IMR-90 (cell line): ENCODE measurements around the gene TMC8.

Source experiments
- BHLHE40 ChIP-seq: fragments of 150-350 bp; IDR thresholded peaks from 2 replicates; pipeline ENCODE4 v1.6.1; 2016; ENCODE audit warnings: mild to moderate bottlenecking, low read depth, low read length
- CEBPB ChIP-seq: IDR thresholded peaks from 2 replicates; pipeline ENCODE4 v1.6.1; 2012; ENCODE audit warnings: low read depth, low read length, improper control_type of control experiment
- CHD1 ChIP-seq: IDR thresholded peaks from 2 replicates; pipeline ENCODE4 v1.6.1; 2012; ENCODE audit warnings: low read depth, low read length, improper control_type of control experiment
- FOS ChIP-seq: fragments of 150-350 bp; IDR thresholded peaks from 2 replicates; pipeline ENCODE4 v1.6.1; 2016; ENCODE audit warnings: low read depth, low read length
- MAZ ChIP-seq: IDR thresholded peaks from 2 replicates; pipeline ENCODE4 v1.6.1; 2012; ENCODE audit warnings: low read depth, mild to moderate bottlenecking, low read length, improper control_type of control experiment, moderate library complexity, borderline replicate concordance
- MXI1 ChIP-seq: IDR thresholded peaks from 2 replicates; pipeline ENCODE4 v1.6.1; 2012; ENCODE audit warnings: low read depth, mild to moderate bottlenecking, low read length, moderate library complexity, borderline replicate concordance
- POLR2A ChIP-seq: IDR thresholded peaks from 2 replicates; pipeline ENCODE4 v1.6.1; 2012; ENCODE audit warnings: mild to moderate bottlenecking, low read depth, low read length
- RAD21 ChIP-seq: IDR thresholded peaks from 2 replicates; pipeline ENCODE4 v1.6.1; 2012; ENCODE audit warnings: low read length, improper control_type of control experiment
- RCOR1 ChIP-seq: IDR thresholded peaks from 2 replicates; pipeline ENCODE4 v1.6.1; 2012; ENCODE audit warnings: mild to moderate bottlenecking, low read length, improper control_type of control experiment; ENCODE audit not compliant: insufficient replicate concordance
- RFX5 ChIP-seq: IDR thresholded peaks from 2 replicates; pipeline ENCODE4 v1.8.0; 2012; ENCODE audit warnings: low read depth, mild to moderate bottlenecking, low read length, moderate library complexity
- USF2 ChIP-seq: fragments of 150-350 bp; IDR thresholded peaks from 2 replicates; pipeline ENCODE4 v1.6.1; 2017; ENCODE audit warnings: mild to moderate bottlenecking, antibody characterized with exemption, low read length, low read depth
- TF ChIP-seq, protein P1 (sequence below): conservative IDR thresholded peaks from 2 replicates; pipeline ENCODE4 v1.5.1; 2012; ENCODE audit warnings: mild to moderate bottlenecking, low read depth, low read length, improper control_type of control experiment
- TF ChIP-seq, protein P2 (sequence below): fragments of 150-350 bp; IDR thresholded peaks from 2 replicates; pipeline ENCODE4 v1.6.1; 2016; ENCODE audit warnings: low read depth, mild to moderate bottlenecking, low read length, moderate library complexity, borderline replicate concordance

DNA sequence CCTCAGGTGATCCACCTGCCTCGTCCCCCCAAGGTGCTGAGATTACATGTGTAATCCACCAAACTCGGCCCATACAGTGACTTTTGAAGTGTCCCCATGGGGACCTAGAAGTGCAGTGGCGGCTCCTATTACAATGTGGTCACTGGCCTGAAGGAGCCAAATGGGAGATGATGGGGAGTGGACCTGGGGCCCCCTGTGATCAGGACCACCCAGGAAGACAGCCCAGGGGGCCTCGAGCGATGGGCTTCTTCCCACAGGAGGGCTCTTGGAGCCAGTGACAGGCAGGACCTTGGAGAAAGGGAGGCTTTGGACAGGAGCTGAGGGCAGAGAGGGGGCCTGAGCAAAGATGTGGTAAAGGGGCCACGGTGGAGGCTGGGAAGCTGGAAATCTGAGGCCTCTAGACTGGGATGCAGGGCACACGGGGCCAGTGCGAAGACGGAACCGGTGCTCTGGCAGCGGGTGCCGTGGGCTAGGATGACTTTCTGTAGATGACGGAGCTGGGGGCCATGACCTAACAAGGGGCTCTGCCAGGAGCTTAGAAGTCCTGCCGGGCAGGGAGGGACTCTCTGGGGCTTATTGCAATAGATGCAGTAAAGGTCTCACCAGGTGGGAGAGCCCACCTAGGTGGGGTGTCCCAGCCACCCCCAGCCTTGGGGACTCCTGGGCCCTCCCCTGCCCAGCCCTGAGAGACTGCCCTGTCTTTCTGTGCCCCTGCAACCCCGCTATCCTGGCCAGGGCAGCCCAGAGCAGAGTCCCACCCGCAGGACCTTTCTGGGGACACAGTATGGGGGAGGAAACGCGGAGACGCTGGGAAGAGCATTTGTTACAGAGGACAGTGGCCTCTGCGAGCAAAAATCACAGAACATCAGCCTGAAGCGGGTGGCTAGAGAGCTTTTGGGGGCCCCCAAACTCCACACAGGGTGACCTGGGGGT, 12.9 kb downstream of the TMC8 start:
- TF ChIP-seq RAD21 (no peak), RCOR1 (no peak), MAZ (no peak), CEBPB (no peak), FOS (no peak), POLR2A (no peak), CHD1 (no peak), USF2 (no peak), MXI1 (no peak), RFX5 (no peak), BHLHE40 (no peak)
- TF ChIP-seq, protein P1, sequence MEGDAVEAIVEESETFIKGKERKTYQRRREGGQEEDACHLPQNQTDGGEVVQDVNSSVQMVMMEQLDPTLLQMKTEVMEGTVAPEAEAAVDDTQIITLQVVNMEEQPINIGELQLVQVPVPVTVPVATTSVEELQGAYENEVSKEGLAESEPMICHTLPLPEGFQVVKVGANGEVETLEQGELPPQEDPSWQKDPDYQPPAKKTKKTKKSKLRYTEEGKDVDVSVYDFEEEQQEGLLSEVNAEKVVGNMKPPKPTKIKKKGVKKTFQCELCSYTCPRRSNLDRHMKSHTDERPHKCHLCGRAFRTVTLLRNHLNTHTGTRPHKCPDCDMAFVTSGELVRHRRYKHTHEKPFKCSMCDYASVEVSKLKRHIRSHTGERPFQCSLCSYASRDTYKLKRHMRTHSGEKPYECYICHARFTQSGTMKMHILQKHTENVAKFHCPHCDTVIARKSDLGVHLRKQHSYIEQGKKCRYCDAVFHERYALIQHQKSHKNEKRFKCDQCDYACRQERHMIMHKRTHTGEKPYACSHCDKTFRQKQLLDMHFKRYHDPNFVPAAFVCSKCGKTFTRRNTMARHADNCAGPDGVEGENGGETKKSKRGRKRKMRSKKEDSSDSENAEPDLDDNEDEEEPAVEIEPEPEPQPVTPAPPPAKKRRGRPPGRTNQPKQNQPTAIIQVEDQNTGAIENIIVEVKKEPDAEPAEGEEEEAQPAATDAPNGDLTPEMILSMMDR: no peak
- TF ChIP-seq, protein P2, sequence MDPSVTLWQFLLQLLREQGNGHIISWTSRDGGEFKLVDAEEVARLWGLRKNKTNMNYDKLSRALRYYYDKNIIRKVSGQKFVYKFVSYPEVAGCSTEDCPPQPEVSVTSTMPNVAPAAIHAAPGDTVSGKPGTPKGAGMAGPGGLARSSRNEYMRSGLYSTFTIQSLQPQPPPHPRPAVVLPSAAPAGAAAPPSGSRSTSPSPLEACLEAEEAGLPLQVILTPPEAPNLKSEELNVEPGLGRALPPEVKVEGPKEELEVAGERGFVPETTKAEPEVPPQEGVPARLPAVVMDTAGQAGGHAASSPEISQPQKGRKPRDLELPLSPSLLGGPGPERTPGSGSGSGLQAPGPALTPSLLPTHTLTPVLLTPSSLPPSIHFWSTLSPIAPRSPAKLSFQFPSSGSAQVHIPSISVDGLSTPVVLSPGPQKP: no peak
